Neural progenitor cell (in vitro differentiated cells): ENCODE measurements around the gene CBLL1. TPM values are rescaled to one million over a fixed set of nuclear protein-coding genes. Genes with fewer than 3 reads are reported as not detected.
A peak's percentile ranks its signal among the peaks of the same experiment; 100 is the strongest.

Experiments used
- DNase-seq: peaks from one replicate; pipeline ENCODE4 v3.0.0-alpha.2; 2016; ENCODE audit warnings: low spot score
- H2AFZ ChIP-seq: fragments of 200-600 bp; sonication (generic); replicated peaks from 2 replicates; pipeline ENCODE4 v1.6.1; 2016; ENCODE audit warnings: antibody characterized with exemption
- H3F3A ChIP-seq: fragments of 200-600 bp; sonication (generic); 2 replicates; pipeline ENCODE4 v1.6.1; 2016; ENCODE audit warnings: antibody characterized with exemption, low read depth
- H3K27ac ChIP-seq: fragments of 200-600 bp; sonication (generic); 2 replicates; pipeline ENCODE4 v1.5.1; 2016; ENCODE audit warnings: mild to moderate bottlenecking
- H3K27me3 ChIP-seq: fragments of 200-600 bp; sonication (generic); 2 replicates; pipeline ENCODE4 v1.6.1; 2016; ENCODE audit warnings: mild to moderate bottlenecking, moderate library complexity
- H3K36me3 ChIP-seq: fragments of 200-600 bp; sonication (generic); 2 replicates; pipeline ENCODE4 v1.5.1; 2016
- H3K4me1 ChIP-seq: fragments of 200-600 bp; sonication (generic); 2 replicates; pipeline ENCODE4 v1.6.1; 2016; ENCODE audit warnings: mixed run types
- H3K4me2 ChIP-seq: fragments of 200-600 bp; sonication (generic); 2 replicates; pipeline ENCODE4 v1.6.1; 2016
- H3K4me3 ChIP-seq: fragments of 200-600 bp; sonication (generic); 2 replicates; pipeline ENCODE4 v1.5.1; 2016
- H3K79me2 ChIP-seq: fragments of 200-600 bp; sonication (generic); 2 replicates; pipeline ENCODE4 v1.6.1; 2016; ENCODE audit warnings: low read depth
- H3K9ac ChIP-seq: fragments of 200-600 bp; sonication (generic); 2 replicates; pipeline ENCODE4 v1.6.1; 2016
- H3K9me3 ChIP-seq: fragments of 200-600 bp; sonication (generic); 2 replicates; pipeline ENCODE4 v1.5.1; 2016; ENCODE audit warnings: low read depth
- H4K20me1 ChIP-seq: fragments of 200-600 bp; sonication (generic); 2 replicates; pipeline ENCODE4 v1.6.1; 2016; ENCODE audit warnings: low read depth
- H3K27ac Mint-ChIP-seq: 3 replicates; pipeline ENCODE4 v1.8.0; 2021; ENCODE audit warnings: mixed read lengths
- H3K27me3 Mint-ChIP-seq: 2 replicates; pipeline ENCODE4 v1.8.0; 2022; ENCODE audit warnings: low read depth, mild to moderate bottlenecking, inconsistent platforms, moderate library complexity, mixed read lengths; ENCODE audit not compliant: insufficient read depth
- H3K36me3 Mint-ChIP-seq: 3 replicates; pipeline ENCODE4 v1.8.0; 2021; ENCODE audit warnings: mixed read lengths
- H3K4me1 Mint-ChIP-seq: 3 replicates; pipeline ENCODE4 v1.8.0; 2021; ENCODE audit warnings: mixed read lengths
- H3K4me3 Mint-ChIP-seq: 3 replicates; pipeline ENCODE4 v1.8.0; 2021; ENCODE audit warnings: mild to moderate bottlenecking, moderate library complexity, mixed read lengths
- H3K9me3 Mint-ChIP-seq: 3 replicates; pipeline ENCODE4 v1.8.0; 2020; ENCODE audit warnings: mixed read lengths
- CTCF ChIP-seq: fragments of 200-600 bp; sonication (generic); IDR thresholded peaks from 2 replicates; pipeline ENCODE4 v1.5.1; 2017; ENCODE audit warnings: antibody characterized with exemption, mild to moderate bottlenecking
- EZH2 ChIP-seq: fragments of 200-600 bp; sonication (generic); IDR thresholded peaks from 2 replicates; pipeline ENCODE4 v1.6.1; 2017; ENCODE audit warnings: antibody characterized with exemption, mild to moderate bottlenecking, moderate library complexity
- EZH2phosphoT487 ChIP-seq: fragments of 200-600 bp; sonication (generic); IDR thresholded peaks from 2 replicates; pipeline ENCODE4 v1.6.1; 2017; ENCODE audit warnings: antibody characterized with exemption
- total RNA-seq: library from RNA; depleted of rRNA; stranded (reverse); fragments of >200 nt; gene quantifications from 2 replicates; pipeline ENCODE4 v1.2.3, GENCODE V29; 2015; ENCODE audit warnings: low replicate concordance

The CBLL1 gene
- total RNA-seq, 1 donor from 2014 or later, result 58.0 TPM

DNA sequence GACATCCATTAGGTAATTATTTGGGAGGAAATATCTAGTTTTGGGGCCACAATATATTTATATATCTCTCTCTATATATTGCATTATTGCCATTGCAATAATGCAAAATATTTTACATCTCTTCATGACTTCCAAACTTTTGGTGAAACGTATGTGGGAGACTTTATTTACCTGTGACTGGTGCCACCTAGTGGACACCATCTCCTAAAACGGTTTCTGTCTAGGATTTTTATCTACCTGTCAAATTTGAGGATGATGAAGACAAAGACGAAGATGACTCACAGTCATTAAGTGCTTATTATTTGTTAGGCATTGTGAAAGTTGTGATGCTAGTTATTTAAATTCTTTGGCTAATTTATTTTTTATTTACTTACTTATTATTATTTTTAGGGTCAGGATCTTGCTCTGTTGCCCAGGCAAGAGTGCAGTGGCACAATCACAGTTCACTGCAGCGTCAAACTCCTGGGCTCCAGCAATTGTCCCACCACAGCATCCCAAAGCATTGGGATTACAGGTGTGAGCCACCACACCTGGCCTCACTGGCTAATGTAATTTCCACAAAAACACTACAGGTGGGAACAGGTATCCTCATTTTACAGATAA, 18.7 kb upstream of the CBLL1 start:
- Histone ChIP-seq H3K9me3 (no peaks in the 10 kb centered on the region), H3K36me3 (no peaks in the 10 kb centered on the region), H3K27ac (no peak overlapping the region), H4K20me1 (no peaks in the 10 kb centered on the region), H3K79me2 (no peaks in the 10 kb centered on the region), H2AFZ (no peak overlapping the region), H3F3A (no peaks in the 10 kb centered on the region), H3K4me2 (no peak overlapping the region), H3K4me3 (no peak overlapping the region), H3K4me1 (no peaks in the 10 kb centered on the region), H3K9ac (no peak overlapping the region), H3K27me3 (no peaks in the 10 kb centered on the region)
- H3K27ac Mint-ChIP-seq, result no peak overlapping the region
- TF ChIP-seq CTCF (peak; percentile 81), EZH2 (no peak)
- peak; percentile 68 for DNase-seq
- H3K27me3 Mint-ChIP-seq, result peaks cover 3% of the 10 kb centered on the region
- no peak overlapping the region for H3K4me3 Mint-ChIP-seq
- peaks cover 2% of the 10 kb centered on the region for H3K4me1 Mint-ChIP-seq
- no peaks in the 10 kb centered on the region for H3K36me3 Mint-ChIP-seq
- peaks cover 1% of the 10 kb centered on the region for H3K9me3 Mint-ChIP-seq

GRCh38 chr7:107726356-107727130, 17.4 kb upstream of the CBLL1 start:
- Histone ChIP-seq H3K27ac (no peak overlapping the region), H3K27me3 (no peaks in the 10 kb centered on the region), H3K36me3 (no peaks in the 10 kb centered on the region), H3K4me2 (no peak overlapping the region), H2AFZ (no peak overlapping the region), H3F3A (no peaks in the 10 kb centered on the region), H3K9ac (no peak overlapping the region), H4K20me1 (no peaks in the 10 kb centered on the region), H3K9me3 (no peaks in the 10 kb centered on the region), H3K4me1 (no peaks in the 10 kb centered on the region), H3K79me2 (no peaks in the 10 kb centered on the region), H3K4me3 (no peak overlapping the region)
- Mint-ChIP-seq H3K27me3 (no peaks in the 10 kb centered on the region), H3K9me3 (peaks cover 1% of the 10 kb centered on the region), H3K36me3 (no peaks in the 10 kb centered on the region), H3K4me1 (peaks cover 2% of the 10 kb centered on the region), H3K27ac (no peak overlapping the region), H3K4me3 (no peak overlapping the region)
- TF ChIP-seq EZH2 (no peak), EZH2phosphoT487 (no peak), CTCF (no peak)
- no peak for DNase-seq

DNA sequence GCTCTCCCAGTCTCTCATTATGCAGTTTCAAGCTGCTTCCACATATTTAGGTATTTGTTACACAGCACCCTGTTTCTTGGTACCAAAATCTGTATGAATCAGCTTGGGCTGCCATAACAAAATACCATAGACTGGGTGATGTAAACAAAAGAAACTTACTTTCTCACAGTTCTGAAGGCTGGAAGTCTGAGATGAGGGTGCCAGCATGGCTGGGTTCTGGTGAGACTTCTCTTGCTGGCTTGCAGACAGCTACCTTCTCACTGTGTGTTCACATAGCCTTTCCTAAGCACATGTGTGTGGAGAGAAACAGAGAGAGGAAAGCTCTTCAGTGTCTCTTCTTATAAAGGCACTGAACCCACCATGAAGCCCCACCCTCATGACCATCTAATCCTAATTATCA, 15.7 kb upstream of the CBLL1 start:
- H3K4me3 ChIP-seq, result no peak overlapping the region
- TF ChIP-seq EZH2phosphoT487 (no peak), EZH2 (no peak), CTCF (no peak)
- H3K9me3 Mint-ChIP-seq, result peaks cover 2% of the 10 kb centered on the region
- H3K9me3 ChIP-seq, result no peaks in the 10 kb centered on the region
- no peak overlapping the region for H2AFZ ChIP-seq
- no peak for DNase-seq
- H3K27ac ChIP-seq, result no peak overlapping the region
- H3K9ac ChIP-seq, result no peak overlapping the region
- H4K20me1 ChIP-seq, result no peaks in the 10 kb centered on the region
- H3K4me1 Mint-ChIP-seq, result peaks cover 2% of the 10 kb centered on the region
- no peaks in the 10 kb centered on the region for H3K27me3 Mint-ChIP-seq
- H3K36me3 Mint-ChIP-seq, result no peaks in the 10 kb centered on the region
- H3K27me3 ChIP-seq, result no peaks in the 10 kb centered on the region
- H3K4me1 ChIP-seq, result no peaks in the 10 kb centered on the region
- H3K27ac Mint-ChIP-seq, result no peak overlapping the region
- no peaks in the 10 kb centered on the region for H3F3A ChIP-seq
- no peaks in the 10 kb centered on the region for H3K79me2 ChIP-seq
- H3K36me3 ChIP-seq, result no peaks in the 10 kb centered on the region
- H3K4me3 Mint-ChIP-seq, result no peak overlapping the region
- H3K4me2 ChIP-seq, result no peak overlapping the region
